B cell (primary cell): Measurements from ENCODE around the gene ERICH3. TPM values are rescaled to one million over a fixed set of nuclear protein-coding genes. Genes with fewer than 3 reads are reported as not detected.

Experiments
- ATAC-seq: fragments of 200-7000 bp; cut with Tn5 transposase; one replicate; pipeline ENCODE4 v1.10.0; 2021; ENCODE audit warnings: low read depth, mild to moderate bottlenecking, moderate number of reproducible peaks, moderate library complexity
- CTCF ChIA-PET: fragments of 350-600 bp; sonication (Branson Sonifier 250); formaldehyde crosslinking; loops from one replicate; lab custom pipeline; 2021; ENCODE audit warnings: antibody characterized with exemption, inconsistent platforms; lab: Charles Lee
- POLR2A ChIA-PET: fragments of 350-600 bp; sonication (Branson Sonifier 250); formaldehyde crosslinking; loops from one replicate; lab custom pipeline; 2021; ENCODE audit warnings: antibody characterized with exemption; lab: Charles Lee
- DNase-seq: peaks from one replicate; pipeline ENCODE4 v3.0.0; 2013
- H2AFZ ChIP-seq: 2 replicates; pipeline ENCODE4 v1.6.1; 2012; ENCODE audit warnings: mild to moderate bottlenecking, low read depth, low read length; ENCODE audit not compliant: insufficient read depth, poor library complexity, severe bottlenecking
- H3K27ac ChIP-seq, 2 donors: 1 replicate in 1 of 2; 2 replicates in 1 of 2; pipeline ENCODE4 v1.5.1; 2012 to 2013; ENCODE audit warnings: low read length in 2 of 2, mild to moderate bottlenecking in 2 of 2, moderate library complexity in 1 of 2
- H3K27me3 ChIP-seq, 4 experiments: fragments of 200-600 bp in 1 of 4; sonication (generic) in 1 of 4; replicated peaks in 1 of 4; 1 replicate in 2 of 4; 2 replicates in 2 of 4; pipeline versions ENCODE4 v1.6.1 to v1.7.0; 2013 to 2016; ENCODE audit warnings: low read length in 3 of 4, mild to moderate bottlenecking in 2 of 4, mixed read lengths in 1 of 4, moderate library complexity in 1 of 4; ENCODE audit not compliant: insufficient read depth in 4 of 4, control insufficient read depth in 3 of 4; ENCODE audit errors: control extremely low read depth in 1 of 4
- H3K36me3 ChIP-seq, 2 experiments: replicated peaks in 1 of 2; 1 replicate in 1 of 2; 2 replicates in 1 of 2; pipeline versions ENCODE4 v1.6.1 to v1.7.1; 2013; ENCODE audit warnings: low read length in 1 of 2; ENCODE audit not compliant: insufficient read depth in 2 of 2, control insufficient read depth in 1 of 2; ENCODE audit errors: control extremely low read depth in 1 of 2, extremely low read depth in 1 of 2
- H3K4me1 ChIP-seq, 2 donors: fragments of 200-600 bp in 1 of 2; sonication (generic) in 1 of 2; 1 replicate in 1 of 2; 2 replicates in 1 of 2; pipeline versions ENCODE4 v1.5.1 to v1.6.1; 2013 to 2017; ENCODE audit warnings: low read length in 2 of 2; ENCODE audit not compliant: control insufficient read depth in 2 of 2, insufficient read depth in 2 of 2
- H3K4me2 ChIP-seq: replicated peaks from 2 replicates; pipeline ENCODE3; 2012; ENCODE audit warnings: mild to moderate bottlenecking, low read depth, low read length; ENCODE audit not compliant: poor library complexity, severe bottlenecking
- H3K4me3 ChIP-seq, 5 experiments: fragments of 200-600 bp in 1 of 5; sonication (generic) in 1 of 5; 1 replicate in 3 of 5; 2 replicates in 2 of 5; pipeline versions ENCODE4 v1.5.1 to v1.7.0; 2011 to 2016; ENCODE audit warnings: low read length in 4 of 5, mild to moderate bottlenecking in 4 of 5, low read depth in 2 of 5, control low read depth in 1 of 5, moderate library complexity in 1 of 5; ENCODE audit not compliant: insufficient read depth in 1 of 5; ENCODE audit errors: control extremely low read depth in 1 of 5, extremely low read depth in 1 of 5
- H3K79me2 ChIP-seq: fragments of 200-600 bp; sonication (generic); one replicate; pipeline ENCODE4 v1.6.0; 2016; ENCODE audit warnings: low read length; ENCODE audit not compliant: control insufficient read depth, insufficient read depth
- H3K9ac ChIP-seq: fragments of 200-600 bp; sonication (generic); 2 replicates; pipeline ENCODE4 v1.6.1; 2017; ENCODE audit warnings: mild to moderate bottlenecking, low read length, moderate library complexity
- H3K9me3 ChIP-seq, 3 donors: one replicate each; pipeline versions ENCODE4 v1.6.1 to v1.7.1; 2013; ENCODE audit warnings: low read length in 2 of 3; ENCODE audit not compliant: control insufficient read depth in 2 of 3, insufficient read depth in 1 of 3; ENCODE audit errors: control extremely low read depth in 1 of 3
- H4K20me1 ChIP-seq: 2 replicates; pipeline ENCODE4 v1.6.0; 2012; ENCODE audit warnings: mild to moderate bottlenecking, low read length; ENCODE audit not compliant: insufficient read depth, control insufficient read depth, poor library complexity, severe bottlenecking
- H3K27ac Mint-ChIP-seq: one replicate; pipeline ENCODE4 v1.8.0; 2021; ENCODE audit warnings: mixed read lengths
- H3K27me3 Mint-ChIP-seq: one replicate; pipeline ENCODE4 v1.8.0; 2021; ENCODE audit warnings: mixed read lengths
- H3K4me1 Mint-ChIP-seq: one replicate; pipeline ENCODE4 v1.8.0; 2021; ENCODE audit warnings: mixed read lengths
- H3K4me3 Mint-ChIP-seq: one replicate; pipeline ENCODE4 v1.8.0; 2021; ENCODE audit warnings: mixed read lengths
- H3K9me3 Mint-ChIP-seq: one replicate; pipeline ENCODE4 v1.8.0; 2022; ENCODE audit warnings: mixed read lengths; ENCODE audit not compliant: insufficient read depth
- CTCF ChIP-seq: fragments of 200-600 bp; IDR thresholded peaks from one replicate; pipeline ENCODE4 v1.8.0; 2022; ENCODE audit warnings: antibody characterized with exemption, mild to moderate bottlenecking
- EZH2 ChIP-seq: IDR thresholded peaks from 2 replicates; pipeline ENCODE4 v1.6.1; 2012; ENCODE audit warnings: borderline replicate concordance, low read depth, mild to moderate bottlenecking, moderate library complexity, low read length; ENCODE audit not compliant: insufficient read depth, poor library complexity, severe bottlenecking
- WGBS: methylation state at CpG from one replicate; pipeline ENCODE4 v1.1.5; 2013; ENCODE audit warnings: missing lambda C conversion rate; ENCODE audit not compliant: insufficient coverage; 5-methylcytosine and 5-hydroxymethylcytosine counted together
- intact Hi-C: fragments of 100-400 bp; cut with micrococcal nuclease; formaldehyde crosslinking; loops from one replicate; pipeline ENCODE4 v1.10.0; 2022
- polyA plus RNA-seq: library from polyadenylated mRNA; depleted of rRNA; stranded (reverse); fragments of >200 nt; gene quantifications from 2 replicates; pipeline ENCODE4 v1.2.3, GENCODE V29; 2012
- total RNA-seq, 2 donors: library from RNA; stranded (reverse); fragments of 120-200 nt in 1 of 2; gene quantifications; 1 replicate in 1 of 2; 2 replicates in 1 of 2; pipeline versions ENCODE4 v1.2.3 to v1.2.4, GENCODE V29; 2013 to 2022

Gene ERICH3
- total and polyA plus RNA-seq, 2 donors (not counting 1 experiment from before 2014, with no cell fraction given): 0.03 to 0.27 TPM

- Histone ChIP-seq H3K36me3 (no peaks in the 10 kb centered on the region), H4K20me1 (no peaks in the 10 kb centered on the region), H3K27ac (no peak overlapping the region), H3K4me3 (no peak overlapping the region), H3K4me1 (no peaks in the 10 kb centered on the region), H2AFZ (no peak overlapping the region), H3K4me2 (no peak overlapping the region), H3K9me3 (no peaks in the 10 kb centered on the region), H3K9ac (no peak overlapping the region), H3K79me2 (no peaks in the 10 kb centered on the region), H3K27me3 (no peaks in the 10 kb centered on the region)
- H3K27me3 Mint-ChIP-seq: peaks cover 4% of the 10 kb centered on the region
- DNase-seq: no peak
- ChIA-PET CTCF (no interaction called here), POLR2A (no interaction called here)
- no peak for ATAC-seq
- WGBS: 90% methylated on average over 2 of the region's 3 CpGs
- H3K9me3 Mint-ChIP-seq: no peaks in the 10 kb centered on the region
- intact Hi-C loops: no loop called here
- H3K4me3 Mint-ChIP-seq: no peak overlapping the region
- peaks cover 7% of the 10 kb centered on the region for H3K4me1 Mint-ChIP-seq
- TF ChIP-seq EZH2 (no peak), CTCF (no peak)
- H3K27ac Mint-ChIP-seq: no peak overlapping the region
These were observed 90.2 kb downstream of the ERICH3 start for GRCh38 chr1:74583397-74583796.

- intact Hi-C loops: no loop called here
These were observed 94.2 kb downstream of the ERICH3 start for GRCh38 chr1:74579425-74579824.

More at GRCh38 chr1:74579425-74579824, 94.2 kb downstream of the ERICH3 start:
- WGBS: 58% methylated on average over 3 of the region's 3 CpGs
- H3K4me3 Mint-ChIP-seq: no peak overlapping the region
- Histone ChIP-seq H3K9ac (no peak overlapping the region), H3K4me3 (no peak overlapping the region), H3K9me3 (no peaks in the 10 kb centered on the region), H3K4me1 (no peaks in the 10 kb centered on the region), H3K4me2 (no peak overlapping the region), H3K79me2 (no peaks in the 10 kb centered on the region), H3K27ac (no peak overlapping the region), H3K36me3 (no peaks in the 10 kb centered on the region), H3K27me3 (no peaks in the 10 kb centered on the region), H2AFZ (peak overlapping the region; percentile 26), H4K20me1 (no peaks in the 10 kb centered on the region)
- ATAC-seq: no peak
- TF ChIP-seq CTCF (no peak), EZH2 (no peak)
- POLR2A ChIA-PET: no interaction called here
- H3K9me3 Mint-ChIP-seq: no peaks in the 10 kb centered on the region
- H3K27ac Mint-ChIP-seq: no peak overlapping the region
- peaks cover 2% of the 10 kb centered on the region for H3K27me3 Mint-ChIP-seq
- peak; percentile 4 for DNase-seq
- CTCF ChIA-PET: no interaction called here
- H3K4me1 Mint-ChIP-seq: peaks cover 5% of the 10 kb centered on the region
